ENCODE data around the gene MAGI2.

GRCh38 chr7:78636727-78637126 is 816.7 kb downstream of the MAGI2 start:
- TF ChIP-seq POLR2A (IDR thresholded peaks at IDR 0.05; ENCODE audit: low read length): no peak
- no peak for TF ChIP-seq GATA1 (IDR thresholded peaks at IDR 0.05; ENCODE audit: low read depth, low read length)
